ENCODE data around the gene SLC24A3. TPM values are rescaled to one million over a fixed set of nuclear protein-coding genes. Genes with fewer than 3 reads are reported as not detected.

The SLC24A3 gene
- total and polyA plus RNA-seq, 2 of the 13 experiments (the other 11 are each of a cell fraction or from before 2014, with no cell fraction given): not detected

DNA sequence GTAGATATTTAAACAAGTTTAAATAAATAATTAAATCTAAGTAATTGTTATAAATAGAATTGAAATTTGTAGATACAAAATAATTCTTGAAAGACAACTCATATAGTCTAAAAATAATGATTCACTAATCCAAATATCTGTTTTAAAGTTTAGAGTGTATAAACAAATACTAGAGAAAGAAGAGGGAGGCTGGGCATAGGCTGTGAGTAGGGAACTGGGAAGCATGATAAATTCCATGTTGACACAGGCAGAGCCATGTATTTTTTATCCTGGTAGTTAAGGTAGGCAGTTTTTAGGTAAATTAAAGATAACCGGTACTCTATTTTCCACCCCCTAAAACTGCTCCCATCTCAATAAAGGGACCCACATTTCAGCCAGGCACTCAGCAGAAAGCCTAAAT, 534.0 kb downstream of the SLC24A3 start:
- no peaks in the 10 kb centered on the region for H3K79me2 ChIP-seq (ENCODE audit: insufficient read depth, low read length)
- H3K36me3 ChIP-seq (replicated peaks in 1 of 2; ENCODE audit: control insufficient read depth in 1 of 2, insufficient read depth in 2 of 2, low read length in 2 of 2): no peaks in the 10 kb centered on the region
- H3K4me2 ChIP-seq (ENCODE audit: low read depth, low read length): no peak overlapping the region
- no peaks in the 10 kb centered on the region for H3K4me1 ChIP-seq (ENCODE audit: insufficient read depth, low read length)
- no peak overlapping the region for H2AFZ ChIP-seq (ENCODE audit: low read length)
- CTCF ChIA-PET (ENCODE audit: low intra/inter-chr PET ratio, low total read pairs): no interaction called here
- H3K9ac ChIP-seq (ENCODE audit: insufficient read depth, low read depth, low read length): no peak overlapping the region
- in situ Hi-C loops (cut with HindIII; ENCODE audit: extremely low pct_ligation_motif_present, low pct_unique_long_range_greater_than_20kb) (no loop called here), intact Hi-C loops (cut with micrococcal nuclease; ENCODE audit: unreplicated experiment) (no loop called here)
- no peak for FAIRE-seq
- H4K20me1 ChIP-seq (ENCODE audit: insufficient read depth, low read length): no peaks in the 10 kb centered on the region
- BruUV-seq (replicated peaks): no TSS peak
- peaks cover 0 to 9% of the 10 kb centered on the region in 2 experiments; a peak in 1 of 5 replicates for H3K27me3 ChIP-seq (ENCODE audit: control insufficient read depth in 1 of 2, insufficient read depth in 2 of 2, low read length in 2 of 2)
- TF ChIP-seq ZNF883 (CRISPR knock-in tag; IDR thresholded peaks at IDR 0.05; ENCODE audit: not compliant biosample characterization) (no peak), CC2D1A (CRISPR knock-in tag; IDR thresholded peaks at IDR 0.05) (no peak), ZBTB39 (CRISPR knock-in tag; IDR thresholded peaks at IDR 0.05) (no peak), ZNF256 (CRISPR knock-in tag; conservative IDR thresholded peaks at IDR 0.05) (no peak), ATF7-NPFF (CRISPR knock-in tag; IDR thresholded peaks at IDR 0.05; ENCODE audit: low read depth) (no peak), MBD4 (IDR thresholded peaks at IDR 0.05; ENCODE audit: borderline replicate concordance, low read length) (no peak), ZNF414 (CRISPR knock-in tag; IDR thresholded peaks at IDR 0.05) (no peak), GPN1 (CRISPR knock-in tag; IDR thresholded peaks at IDR 0.05; ENCODE audit: borderline replicate concordance) (no peak), ARID3A (IDR thresholded peaks at IDR 0.05; ENCODE audit: low read depth, low read length) (no peak), ZFX (CRISPR knock-in tag; IDR thresholded peaks at IDR 0.05; ENCODE audit: low read depth) (no peak), HNRNPL (IDR thresholded peaks at IDR 0.05; ENCODE audit: low read depth, low read length) (no peak), NRL (CRISPR knock-in tag; IDR thresholded peaks at IDR 0.05; ENCODE audit: borderline replicate concordance) (no peak), NONO (IDR thresholded peaks at IDR 0.05) (no peak), NONO (CRISPR knock-in tag; conservative IDR thresholded peaks at IDR 0.05) (no peak), TCF7 (IDR thresholded peaks at IDR 0.05; ENCODE audit: low read depth) (no peak)
- H3K9me3 ChIP-seq (ENCODE audit: low read length): peaks cover 9% of the 10 kb centered on the region; the same call in 1 of the 2 replicates
- H3K27ac ChIP-seq (ENCODE audit: extremely low read length, insufficient read depth, low read length): no peak overlapping the region
- DNase-seq (ENCODE audit: low spot score): no peak
- no peak overlapping the region for H3K4me3 ChIP-seq (replicated peaks in 1 of 3; ENCODE audit: insufficient read depth in 1 of 3, low read depth in 2 of 3, low read length in 3 of 3)
- no peak for ATAC-seq
- POLR2A ChIA-PET: no interaction called here
- 66% methylated on average over 1 of the region's 1 CpG for WGBS (ENCODE audit: low lambda C conversion rate)
